ENCODE data around the gene SETSIP. TPM values are rescaled to one million over a fixed set of nuclear protein-coding genes. Genes with fewer than 3 reads are reported as not detected.

The SETSIP gene
- total and polyA plus RNA-seq, 8 donors = not detected

- FAIRE-seq (no peak), ATAC-seq (peak in 2 of 4 donors; percentile 52 to 56), DNase-seq (peak in 1 of 6 donors; percentile 4)
- Histone ChIP-seq H3K9me3 (no peaks in the 10 kb centered on the region), H3K36me3 (no peaks in the 10 kb centered on the region), H3K4me3 (no peak overlapping the region), H3K27me3 (no peaks in the 10 kb centered on the region), H3K4me1 (no peaks in the 10 kb centered on the region), H3K27ac (no peak overlapping the region)
- intact Hi-C loops (cut with DNase I) = no loop called here
- TF ChIP-seq CTCF (IDR thresholded peaks at IDR 0.05) = no peak
- WGBS, 2 donors = 60 to 65% methylated on average over 8 of the region's 8 CpGs
Observed at GRCh38 chr1:92066321-92066720, 8.9 kb downstream of the SETSIP start.

- intact Hi-C loops (cut with DNase I) = no loop called here
- 89 to 93% methylated on average over 3 of the region's 3 CpGs for WGBS, 2 donors
- Histone ChIP-seq H3K4me1 (no peaks in the 10 kb centered on the region), H3K27me3 (no peaks in the 10 kb centered on the region), H3K27ac (no peak overlapping the region), H3K4me3 (no peak overlapping the region), H3K9me3 (no peaks in the 10 kb centered on the region), H3K36me3 (no peaks in the 10 kb centered on the region)
- DNase-seq = no peak
- no peak for ATAC-seq
- TF ChIP-seq CTCF (IDR thresholded peaks at IDR 0.05) = no peak
- no peak for FAIRE-seq
Observed at GRCh38 chr1:92065042-92065441, 10.2 kb downstream of the SETSIP start.

GRCh38 chr1:92051948-92052347 lies 23.3 kb downstream of the SETSIP start:
- intact Hi-C loops (cut with DNase I) = no loop called here
- Histone ChIP-seq H3K4me1 (no peaks in the 10 kb centered on the region), H3K36me3 (no peaks in the 10 kb centered on the region), H3K4me3 (no peak overlapping the region), H3K27me3 (no peaks in the 10 kb centered on the region), H3K9me3 (no peaks in the 10 kb centered on the region), H3K27ac (no peak overlapping the region)
- DNase-seq = no peak
- no peak for FAIRE-seq
- no peak for ATAC-seq
- TF ChIP-seq CTCF (IDR thresholded peaks at IDR 0.05) = no peak

GRCh38 chr1:92045766-92046495 lies 29.3 kb downstream of the SETSIP start:
- H3K4me1 ChIP-seq = no peaks in the 10 kb centered on the region
- WGBS, 2 donors = 72 to 79% methylated on average over 2 of the region's 2 CpGs
- no peak for FAIRE-seq

More at GRCh38 chr1:92045766-92046495, 29.3 kb downstream of the SETSIP start:
- intact Hi-C loops (cut with DNase I) = no loop called here
- Histone ChIP-seq H3K9me3 (no peaks in the 10 kb centered on the region), H3K36me3 (no peaks in the 10 kb centered on the region), H3K4me3 (no peak overlapping the region), H3K27me3 (no peaks in the 10 kb centered on the region), H3K27ac (no peak overlapping the region)
- ATAC-seq (no peak), DNase-seq (no peak)
- TF ChIP-seq CTCF (IDR thresholded peaks at IDR 0.05) = no peak

Measured in pancreas (tissue), 10 donors.